Loucy (cell line): ENCODE measurements around the gene GLP2R.

Experiments used
- H2AFZ ChIP-seq: fragments of 200-600 bp; sonication (generic); 2 replicates; pipeline ENCODE4 v1.6.0; 2016; ENCODE audit warnings: antibody characterized with exemption, mild to moderate bottlenecking, low read length, moderate library complexity
- H3F3A ChIP-seq: fragments of 200-600 bp; 2 replicates; pipeline ENCODE4 v1.6.0; 2016; ENCODE audit warnings: antibody characterized with exemption, low read depth, mild to moderate bottlenecking
- H3K27me3 ChIP-seq: fragments of 200-600 bp; sonication (generic); 2 replicates; pipeline ENCODE4 v1.6.1; 2014; ENCODE audit warnings: low read length, mild to moderate bottlenecking; ENCODE audit not compliant: insufficient read depth, poor library complexity, severe bottlenecking
- H3K36me3 ChIP-seq: fragments of 200-600 bp; sonication (generic); 2 replicates; pipeline ENCODE4 v1.6.1; 2016; ENCODE audit warnings: low read length; ENCODE audit not compliant: insufficient read depth
- H3K4me1 ChIP-seq: fragments of 200-600 bp; sonication (generic); 2 replicates; pipeline ENCODE4 v1.5.1; 2014; ENCODE audit warnings: low read length, mild to moderate bottlenecking; ENCODE audit not compliant: insufficient read depth, poor library complexity, severe bottlenecking
- H3K4me2 ChIP-seq: fragments of 200-600 bp; sonication (generic); 2 replicates; pipeline ENCODE4 v1.6.0; 2014; ENCODE audit warnings: antibody characterized with exemption, low read length, low read depth, mild to moderate bottlenecking; ENCODE audit not compliant: poor library complexity, severe bottlenecking
- H3K4me3 ChIP-seq: fragments of 200-600 bp; sonication (generic); 2 replicates; pipeline ENCODE4 v1.5.1; 2014; ENCODE audit warnings: low read length, mild to moderate bottlenecking, mixed read lengths; ENCODE audit not compliant: poor library complexity, severe bottlenecking
- H3K79me2 ChIP-seq: fragments of 200-600 bp; sonication (generic); 2 replicates; pipeline ENCODE4 v1.6.1; 2014; ENCODE audit warnings: low read length; ENCODE audit not compliant: insufficient read depth
- H3K9ac ChIP-seq: fragments of 200-600 bp; sonication (generic); 2 replicates; pipeline ENCODE4 v1.6.0; 2014; ENCODE audit warnings: mild to moderate bottlenecking, low read depth, low read length, moderate library complexity; ENCODE audit not compliant: poor library complexity, severe bottlenecking
- H3K9me2 ChIP-seq: fragments of 200-600 bp; sonication (generic); replicated peaks from 2 replicates; pipeline ENCODE4 v1.6.1; 2016; ENCODE audit warnings: low read depth, low read length, mixed read lengths
- H3K9me3 ChIP-seq: fragments of 200-600 bp; sonication (generic); 2 replicates; pipeline ENCODE4 v1.6.1; 2014; ENCODE audit warnings: mild to moderate bottlenecking, antibody characterized with exemption, low read length, low read depth; ENCODE audit not compliant: insufficient read depth
- H4K20me1 ChIP-seq: fragments of 200-600 bp; sonication (generic); 2 replicates; pipeline ENCODE4 v1.6.0; 2014; ENCODE audit warnings: antibody characterized with exemption, low read length, mild to moderate bottlenecking; ENCODE audit not compliant: insufficient read depth, poor library complexity, severe bottlenecking
- EZH2phosphoT487 ChIP-seq: fragments of 200-600 bp; IDR thresholded peaks from 2 replicates; pipeline ENCODE4 v1.6.1; 2018; ENCODE audit warnings: antibody characterized with exemption, mild to moderate bottlenecking, moderate library complexity, borderline replicate concordance
- TF ChIP-seq, protein P1 (sequence below): fragments of 200-600 bp; sonication (generic); conservative IDR thresholded peaks from 2 replicates; pipeline ENCODE4 v1.5.1; 2014; ENCODE audit warnings: mild to moderate bottlenecking, antibody characterized with exemption, low read length

Gene GLP2R

DNA sequence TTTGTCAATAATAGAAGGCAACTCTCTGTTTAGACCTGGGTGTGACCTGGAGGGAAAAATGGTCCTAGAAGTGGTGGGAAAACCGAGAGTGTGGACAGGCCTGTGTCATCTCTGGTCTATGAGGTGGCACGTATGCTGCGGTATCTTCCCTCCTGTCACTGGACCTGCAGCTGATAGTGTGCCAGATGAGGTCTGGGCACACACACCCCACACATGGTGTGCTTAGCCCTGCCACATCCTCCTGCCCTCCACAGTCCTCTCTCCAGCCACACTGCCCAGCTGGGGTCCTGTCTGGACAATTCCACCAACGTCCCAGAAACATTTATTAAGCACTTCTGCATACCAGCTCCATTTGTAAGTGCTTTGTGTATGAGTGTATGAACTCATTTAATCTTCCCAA is 37.2 kb downstream of the GLP2R start:
- no peaks in the 10 kb centered on the region for H3K9me2 ChIP-seq
- no peak overlapping the region for H3K4me2 ChIP-seq
- H3K36me3 ChIP-seq, result no peaks in the 10 kb centered on the region
- H3K79me2 ChIP-seq, result no peaks in the 10 kb centered on the region
- H3K9ac ChIP-seq, result no peak overlapping the region
- H4K20me1 ChIP-seq, result no peaks in the 10 kb centered on the region
- H3F3A ChIP-seq, result no peaks in the 10 kb centered on the region
- H3K4me1 ChIP-seq, result no peaks in the 10 kb centered on the region
- no peaks in the 10 kb centered on the region for H3K9me3 ChIP-seq
- no peak overlapping the region for H3K4me3 ChIP-seq
- no peak overlapping the region for H2AFZ ChIP-seq
- no peaks in the 10 kb centered on the region for H3K27me3 ChIP-seq
- TF ChIP-seq, protein P1, sequence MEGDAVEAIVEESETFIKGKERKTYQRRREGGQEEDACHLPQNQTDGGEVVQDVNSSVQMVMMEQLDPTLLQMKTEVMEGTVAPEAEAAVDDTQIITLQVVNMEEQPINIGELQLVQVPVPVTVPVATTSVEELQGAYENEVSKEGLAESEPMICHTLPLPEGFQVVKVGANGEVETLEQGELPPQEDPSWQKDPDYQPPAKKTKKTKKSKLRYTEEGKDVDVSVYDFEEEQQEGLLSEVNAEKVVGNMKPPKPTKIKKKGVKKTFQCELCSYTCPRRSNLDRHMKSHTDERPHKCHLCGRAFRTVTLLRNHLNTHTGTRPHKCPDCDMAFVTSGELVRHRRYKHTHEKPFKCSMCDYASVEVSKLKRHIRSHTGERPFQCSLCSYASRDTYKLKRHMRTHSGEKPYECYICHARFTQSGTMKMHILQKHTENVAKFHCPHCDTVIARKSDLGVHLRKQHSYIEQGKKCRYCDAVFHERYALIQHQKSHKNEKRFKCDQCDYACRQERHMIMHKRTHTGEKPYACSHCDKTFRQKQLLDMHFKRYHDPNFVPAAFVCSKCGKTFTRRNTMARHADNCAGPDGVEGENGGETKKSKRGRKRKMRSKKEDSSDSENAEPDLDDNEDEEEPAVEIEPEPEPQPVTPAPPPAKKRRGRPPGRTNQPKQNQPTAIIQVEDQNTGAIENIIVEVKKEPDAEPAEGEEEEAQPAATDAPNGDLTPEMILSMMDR, result no peak
- no peak for TF ChIP-seq EZH2phosphoT487

GRCh38 chr17:9865586-9865985 is 39.9 kb downstream of the GLP2R start:
- no peak for TF ChIP-seq EZH2phosphoT487
- TF ChIP-seq, protein P1, result no peak
- no peaks in the 10 kb centered on the region for H3K9me2 ChIP-seq
- H2AFZ ChIP-seq, result no peak overlapping the region
- H3K9me3 ChIP-seq, result no peaks in the 10 kb centered on the region
- H3K36me3 ChIP-seq, result no peaks in the 10 kb centered on the region
- H3K27me3 ChIP-seq, result no peaks in the 10 kb centered on the region
- H3K4me2 ChIP-seq, result no peak overlapping the region
- no peak overlapping the region for H3K9ac ChIP-seq
- no peaks in the 10 kb centered on the region for H3F3A ChIP-seq
- no peak overlapping the region for H3K4me3 ChIP-seq
- no peaks in the 10 kb centered on the region for H3K79me2 ChIP-seq
- H4K20me1 ChIP-seq, result no peaks in the 10 kb centered on the region
- no peaks in the 10 kb centered on the region for H3K4me1 ChIP-seq

DNA sequence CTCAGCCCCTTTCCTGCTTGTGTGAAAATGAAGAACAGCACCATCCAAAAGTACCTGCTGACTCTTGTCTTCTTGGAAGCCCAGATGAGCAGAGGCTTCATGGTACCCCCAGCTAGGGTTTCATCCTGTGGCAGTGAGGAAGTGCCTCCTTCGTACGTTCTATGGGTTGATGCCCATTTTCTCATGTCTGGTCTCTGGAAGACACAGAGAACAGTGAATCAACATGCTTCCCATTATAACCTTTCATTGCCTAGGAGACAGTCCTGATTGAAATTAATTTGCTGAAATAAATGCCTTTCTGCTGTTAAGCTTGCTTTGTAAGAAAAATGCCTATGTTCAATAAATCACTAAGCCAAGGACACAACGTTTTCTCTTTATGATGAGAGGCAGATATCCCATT is 42.8 kb downstream of the GLP2R start:
- H3K27me3 ChIP-seq, result no peaks in the 10 kb centered on the region
- H3K4me1 ChIP-seq, result no peaks in the 10 kb centered on the region
- no peaks in the 10 kb centered on the region for H3K9me3 ChIP-seq
- H2AFZ ChIP-seq, result no peak overlapping the region
- TF ChIP-seq EZH2phosphoT487, result no peak
- TF ChIP-seq, protein P1, result no peak
- no peaks in the 10 kb centered on the region for H4K20me1 ChIP-seq
- no peak overlapping the region for H3K9ac ChIP-seq
- H3K36me3 ChIP-seq, result no peaks in the 10 kb centered on the region
- H3K9me2 ChIP-seq, result no peaks in the 10 kb centered on the region
- H3K4me3 ChIP-seq, result no peak overlapping the region
- H3K79me2 ChIP-seq, result no peaks in the 10 kb centered on the region
- H3K4me2 ChIP-seq, result no peak overlapping the region
- H3F3A ChIP-seq, result no peaks in the 10 kb centered on the region
